Breast epithelium (tissue), 3 donors: ENCODE results near the gene PLPPR2.

ENCODE experiments used
- POLR2A ChIP-seq: fragments of 450-650 bp; IDR thresholded peaks from one replicate; pipeline ENCODE4 v1.6.1; 2016; ENCODE audit warnings: antibody characterized with exemption, mild to moderate bottlenecking, moderate library complexity
- TF ChIP-seq, protein P1 (sequence below), 3 donors: fragments of 450-650 bp; IDR thresholded peaks; one replicate each; pipeline ENCODE4 v1.5.1; 2016 to 2017; ENCODE audit warnings: antibody characterized with exemption in 3 of 3, mild to moderate bottlenecking in 3 of 3, moderate library complexity in 3 of 3

- TF ChIP-seq, protein P1, sequence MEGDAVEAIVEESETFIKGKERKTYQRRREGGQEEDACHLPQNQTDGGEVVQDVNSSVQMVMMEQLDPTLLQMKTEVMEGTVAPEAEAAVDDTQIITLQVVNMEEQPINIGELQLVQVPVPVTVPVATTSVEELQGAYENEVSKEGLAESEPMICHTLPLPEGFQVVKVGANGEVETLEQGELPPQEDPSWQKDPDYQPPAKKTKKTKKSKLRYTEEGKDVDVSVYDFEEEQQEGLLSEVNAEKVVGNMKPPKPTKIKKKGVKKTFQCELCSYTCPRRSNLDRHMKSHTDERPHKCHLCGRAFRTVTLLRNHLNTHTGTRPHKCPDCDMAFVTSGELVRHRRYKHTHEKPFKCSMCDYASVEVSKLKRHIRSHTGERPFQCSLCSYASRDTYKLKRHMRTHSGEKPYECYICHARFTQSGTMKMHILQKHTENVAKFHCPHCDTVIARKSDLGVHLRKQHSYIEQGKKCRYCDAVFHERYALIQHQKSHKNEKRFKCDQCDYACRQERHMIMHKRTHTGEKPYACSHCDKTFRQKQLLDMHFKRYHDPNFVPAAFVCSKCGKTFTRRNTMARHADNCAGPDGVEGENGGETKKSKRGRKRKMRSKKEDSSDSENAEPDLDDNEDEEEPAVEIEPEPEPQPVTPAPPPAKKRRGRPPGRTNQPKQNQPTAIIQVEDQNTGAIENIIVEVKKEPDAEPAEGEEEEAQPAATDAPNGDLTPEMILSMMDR (IDR thresholded peaks at IDR 0.05), result no peak
- TF ChIP-seq POLR2A, result no peak
These were observed 55.5 kb downstream of the PLPPR2 start for GRCh38 chr19:11410682-11411081.
